ENCODE data around the gene SCMH1.

GRCh38 chr1:41138549-41138948 is 103.6 kb downstream of the SCMH1 start:
- TF ChIP-seq CTCF (IDR thresholded peaks at IDR 0.05; ENCODE audit: poor library complexity, severe bottlenecking) (no peak), EZH2 (IDR thresholded peaks at IDR 0.05; ENCODE audit: borderline replicate concordance, insufficient read depth, low read length, poor library complexity, severe bottlenecking) (no peak), EP300 (conservative IDR thresholded peaks at IDR 0.05; ENCODE audit: poor library complexity, severe bottlenecking) (no peak), SMC3 (conservative IDR thresholded peaks at IDR 0.05; ENCODE audit: poor library complexity) (no peak)

Data from neural cell (in vitro differentiated cells).